NCI-H345 (cell line): ENCODE results near the gene CNOT10.
A peak's percentile ranks its signal among the peaks of the same experiment; 100 is the strongest.
"Not testable (repeated sequence)": the region's sequence is repeated elsewhere in the genome, so short reads cannot be mapped to it uniquely, and the experiment has no call there.

ENCODE experiments used
- DNase-seq: peaks from one replicate; lab custom pipeline; 2025; lab: John Stamatoyannopoulos, UW

The CNOT10 gene

GRCh38 chr3:32759342-32759741, 74.4 kb downstream of the CNOT10 start:
- no peak for DNase-seq

GRCh38 chr3:32764481-32764880, 79.5 kb downstream of the CNOT10 start:
- no peak for DNase-seq

GRCh38 chr3:32778389-32778788, 93.4 kb downstream of the CNOT10 start:
- no peak for DNase-seq

GRCh38 chr3:32780071-32780734, 95.2 kb downstream of the CNOT10 start:
- no peak for DNase-seq

GRCh38 chr3:32780735-32781210, 95.8 kb downstream of the CNOT10 start:
- peak; percentile 2 for DNase-seq

GRCh38 chr3:32781211-32781968, 96.4 kb downstream of the CNOT10 start:
- peak; percentile 69 for DNase-seq

- DNase-seq, result not testable (repeated sequence)
These were observed 96.9 kb downstream of the CNOT10 start for GRCh38 chr3:32781969-32782270.

GRCh38 chr3:32782407-32782806, 97.4 kb downstream of the CNOT10 start:
- no peak for DNase-seq

GRCh38 chr3:32791833-32792232, 106.8 kb downstream of the CNOT10 start:
- no peak for DNase-seq

- no peak for DNase-seq
These were observed 109.7 kb downstream of the CNOT10 start for GRCh38 chr3:32794487-32795308.

GRCh38 chr3:32796384-32796950, 111.5 kb downstream of the CNOT10 start:
- not testable (repeated sequence) for DNase-seq

GRCh38 chr3:32797776-32798175, 112.8 kb downstream of the CNOT10 start:
- no peak for DNase-seq

GRCh38 chr3:32801440-32801839, 116.5 kb downstream of the CNOT10 start:
- DNase-seq, result not testable (repeated sequence)

- no peak for DNase-seq
These were observed 128.2 kb downstream of the CNOT10 start for GRCh38 chr3:32813180-32813579.

GRCh38 chr3:32814361-32814760, 129.4 kb downstream of the CNOT10 start:
- no peak for DNase-seq

- DNase-seq, result no peak
These were observed 131.0 kb downstream of the CNOT10 start for GRCh38 chr3:32815841-32816438.

GRCh38 chr3:32816439-32817256, 131.7 kb downstream of the CNOT10 start:
- no peak for DNase-seq

- no peak for DNase-seq
These were observed 132.2 kb downstream of the CNOT10 start for GRCh38 chr3:32817257-32817557.

GRCh38 chr3:32817558-32818228, 132.7 kb downstream of the CNOT10 start, which contains the start of gene TRIM71:
Gene TRIM71 (plus strand): TSS chr3:32817997. CDS start chr3:32818081, 84 bp downstream.
- DNase-seq, result no peak

- no peak for DNase-seq
These were observed 133.4 kb downstream of the CNOT10 start for GRCh38 chr3:32818229-32818969.
